Activated CD4-positive, alpha-beta T cell treated with anti-CD3 and anti-CD28 coated beads, Interleukin-2, Interleukin-6, amounts not matched to agents 100 ng/mL and 50 ng/mL, durations not matched to agents 16 hours and 8 hours (primary cell): Measurements from ENCODE around the gene MLYCD.
"Not testable (repeated sequence)": the region's sequence is repeated elsewhere in the genome, so short reads cannot be mapped to it uniquely, and the experiment has no call there.

ENCODE experiments used
- DNase-seq: peaks from one replicate; pipeline ENCODE4 v3.0.0-alpha.2; 2020

MLYCD gene

GRCh38 chr16:83926726-83927397 is 27.9 kb downstream of the MLYCD start:
- peak; percentile 73 for DNase-seq

DNA sequence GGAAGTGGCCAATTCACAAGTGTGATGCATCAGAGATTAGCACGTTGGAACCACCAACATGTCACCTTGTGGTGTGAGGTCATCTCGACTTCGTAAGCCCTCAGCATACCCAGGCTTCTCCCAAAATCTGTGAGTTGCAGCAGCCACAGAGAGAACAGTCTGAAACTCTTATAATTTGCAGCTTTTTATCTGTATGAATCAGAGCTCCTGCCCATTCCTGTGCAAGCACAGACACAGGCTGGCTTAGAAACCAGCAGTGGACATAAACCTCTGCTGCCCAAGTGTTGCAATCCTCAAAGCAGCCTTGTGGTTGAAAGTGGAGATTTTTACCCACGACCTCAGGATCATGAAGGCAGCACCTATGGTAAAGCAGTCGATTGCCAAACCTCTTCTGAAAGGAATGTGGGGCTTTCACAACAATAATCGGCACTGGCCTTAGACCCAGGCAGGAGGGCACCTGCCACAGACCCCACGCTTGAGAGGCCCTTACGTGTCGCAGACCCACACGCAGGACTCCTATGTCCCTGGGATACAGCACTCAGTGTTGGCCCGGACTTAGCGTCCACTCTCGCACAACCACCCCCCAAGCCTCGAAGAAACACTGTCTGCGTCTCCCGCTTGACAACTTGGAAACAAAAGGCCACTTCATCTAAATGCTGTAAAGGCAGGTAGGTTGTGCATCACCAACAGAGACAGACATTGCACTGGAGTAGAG is 29.6 kb downstream of the MLYCD start:
- no peak for DNase-seq

- DNase-seq: no peak
Measured at GRCh38 chr16:83929811-83930555, 31.1 kb downstream of the MLYCD start.

DNA sequence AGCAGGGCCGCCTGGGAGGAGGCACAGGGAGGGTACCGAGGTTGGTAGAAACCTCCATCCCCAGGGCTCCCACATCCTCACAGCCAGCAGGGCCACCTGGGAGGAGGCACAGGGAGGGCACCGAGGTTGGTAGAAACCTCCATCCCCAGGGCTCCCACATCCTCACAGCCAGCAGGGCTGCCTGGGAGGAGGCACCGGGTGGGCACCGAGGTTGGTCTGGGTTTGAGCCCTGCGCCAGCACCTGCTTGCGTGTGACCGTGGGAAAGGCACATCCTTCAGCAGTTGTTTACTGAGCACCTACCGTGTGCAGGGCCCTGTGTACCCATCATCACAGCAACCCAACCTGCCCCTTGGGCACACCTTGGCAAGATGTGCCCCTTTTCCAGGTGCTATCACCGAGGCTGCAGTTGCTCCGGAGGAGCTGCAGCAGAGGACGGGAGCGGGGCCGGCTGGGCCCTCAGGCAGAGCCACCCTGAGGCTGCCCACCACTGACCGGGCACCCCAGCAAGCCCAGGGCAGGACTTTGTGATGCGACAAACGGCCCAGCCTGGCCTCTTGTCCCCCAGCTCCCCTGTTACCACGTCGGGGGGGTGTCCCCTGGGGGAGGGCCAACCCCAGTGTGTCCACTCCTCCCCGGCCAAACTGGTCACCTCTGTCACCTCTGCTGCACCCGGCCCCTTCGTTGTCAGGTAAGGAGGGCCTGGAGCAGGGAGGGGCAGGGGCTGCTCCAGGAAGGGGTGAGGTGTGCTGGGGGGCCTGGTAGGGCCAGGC is 32.0 kb downstream of the MLYCD start:
- DNase-seq: no peak

DNA sequence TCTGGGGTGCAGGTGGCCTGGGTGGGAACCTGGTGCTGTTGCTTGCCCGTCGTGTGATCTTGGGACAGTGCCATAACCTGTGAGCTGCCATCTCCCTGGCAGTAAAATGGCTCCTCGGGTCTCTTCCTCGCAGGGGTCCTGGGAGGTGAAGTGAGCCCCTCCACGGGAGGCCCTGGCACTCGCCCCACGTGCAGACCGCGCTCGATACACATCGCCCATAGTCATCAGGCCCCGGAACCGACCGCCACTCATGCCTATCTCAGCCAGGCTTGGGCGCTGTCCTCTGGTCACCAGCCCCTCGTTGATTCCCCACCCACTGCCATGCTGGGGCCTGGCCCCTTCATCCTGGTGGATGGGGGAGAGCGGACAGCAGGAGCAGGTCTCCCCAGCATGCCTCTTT is 32.6 kb downstream of the MLYCD start:
- no peak for DNase-seq

DNA sequence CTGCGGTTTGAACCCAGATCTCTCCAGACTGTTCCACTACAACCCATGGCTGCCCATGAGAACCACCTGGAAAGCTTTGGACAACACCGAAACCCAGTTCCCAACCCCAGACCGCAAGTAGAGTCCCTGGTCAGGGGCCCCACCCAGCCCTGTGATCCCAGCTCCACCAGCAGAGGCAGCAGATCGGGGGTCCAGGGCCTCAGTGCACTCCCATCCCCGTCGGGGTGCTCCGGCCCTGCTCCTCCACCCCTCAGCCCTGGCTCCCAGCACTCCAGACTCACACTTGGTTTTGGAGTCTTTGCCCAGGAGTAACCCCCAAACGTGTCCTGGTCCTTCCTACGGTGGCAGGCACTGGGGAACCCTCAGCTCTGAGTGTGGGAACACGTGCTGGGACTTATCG is 33.4 kb downstream of the MLYCD start:
- no peak for DNase-seq

DNA sequence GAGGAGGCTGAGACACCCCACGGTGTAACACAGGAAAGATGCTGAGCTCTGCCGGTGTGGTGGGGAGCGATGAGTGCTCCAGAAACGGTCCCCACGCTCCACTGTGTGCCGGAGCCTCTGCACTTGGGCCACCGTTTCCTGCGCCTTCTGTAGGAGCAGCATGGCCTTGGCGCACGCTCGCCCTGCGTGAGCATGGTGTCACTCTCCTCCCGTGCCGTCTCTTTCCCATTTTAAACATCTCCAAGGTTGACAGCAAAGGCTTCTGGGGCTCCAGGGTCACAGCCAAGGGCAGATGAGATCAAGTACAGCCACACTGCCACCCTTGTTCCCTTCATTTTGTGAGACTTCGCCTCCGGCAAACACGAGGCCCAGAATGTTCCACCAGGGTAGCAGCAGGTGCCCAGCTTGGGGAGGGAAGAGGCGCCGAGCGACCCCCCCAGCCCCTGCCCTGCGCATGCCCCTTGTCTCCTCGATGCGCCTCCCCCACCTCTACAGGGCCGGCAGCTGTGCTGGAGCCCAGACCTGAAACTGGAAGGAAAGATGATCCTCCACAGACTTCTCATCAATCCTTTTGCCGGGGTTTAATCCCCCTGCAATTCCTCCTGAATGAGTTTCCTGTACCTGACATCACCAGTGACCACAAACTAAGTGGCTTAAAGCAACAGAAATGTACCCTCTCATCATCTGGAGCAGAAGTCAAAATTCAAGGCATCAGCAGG is 34.2 kb downstream of the MLYCD start:
- DNase-seq: no peak

GRCh38 chr16:83933885-83934683 is 35.2 kb downstream of the MLYCD start:
- no peak for DNase-seq

- no peak for DNase-seq
Measured at GRCh38 chr16:83934684-83934977, 35.7 kb downstream of the MLYCD start.

DNA sequence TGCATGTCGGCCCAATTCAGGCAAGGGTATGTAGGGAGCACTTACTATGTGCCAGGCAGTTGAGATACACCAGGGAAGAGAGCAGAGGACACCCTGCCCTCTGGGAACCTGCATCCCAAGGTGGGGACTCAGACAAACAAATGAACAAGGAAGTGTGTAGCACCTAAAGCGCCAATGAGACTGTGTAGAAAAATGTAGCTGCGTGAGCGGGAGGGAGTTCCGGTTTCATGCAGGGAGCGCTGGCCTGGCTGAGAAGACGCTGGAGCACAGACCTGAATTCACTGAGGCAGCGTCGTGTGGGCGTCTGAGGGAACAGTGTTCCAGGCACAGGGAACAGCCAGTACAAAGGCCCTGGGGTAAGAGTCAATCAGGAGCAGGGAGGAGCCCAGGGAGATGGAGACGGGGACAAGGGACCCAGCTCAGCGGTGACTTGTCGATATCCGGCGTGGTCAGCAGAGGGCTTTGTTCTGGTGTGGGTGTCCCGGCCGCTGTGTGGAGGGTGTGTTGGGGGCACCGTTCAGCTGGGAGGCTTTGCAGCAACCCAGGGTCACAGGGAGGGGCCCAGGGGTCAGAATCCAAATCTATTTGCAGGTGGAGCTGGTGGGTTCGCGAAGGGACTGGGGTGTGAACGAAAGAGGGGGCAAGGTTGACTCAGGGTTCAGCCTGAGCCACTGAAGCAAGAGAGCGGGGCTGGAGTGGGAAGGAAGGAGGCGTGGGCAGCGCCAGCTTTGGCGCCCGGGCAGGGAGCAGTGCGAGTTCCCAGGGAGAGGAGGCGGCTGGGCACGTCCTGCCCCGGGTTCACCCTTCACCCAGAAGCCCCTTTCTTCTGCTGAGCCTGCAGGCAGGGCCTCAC is 36.3 kb downstream of the MLYCD start:
- no peak for DNase-seq

- no peak for DNase-seq
Measured at GRCh38 chr16:83935858-83936255, 36.9 kb downstream of the MLYCD start.

DNA sequence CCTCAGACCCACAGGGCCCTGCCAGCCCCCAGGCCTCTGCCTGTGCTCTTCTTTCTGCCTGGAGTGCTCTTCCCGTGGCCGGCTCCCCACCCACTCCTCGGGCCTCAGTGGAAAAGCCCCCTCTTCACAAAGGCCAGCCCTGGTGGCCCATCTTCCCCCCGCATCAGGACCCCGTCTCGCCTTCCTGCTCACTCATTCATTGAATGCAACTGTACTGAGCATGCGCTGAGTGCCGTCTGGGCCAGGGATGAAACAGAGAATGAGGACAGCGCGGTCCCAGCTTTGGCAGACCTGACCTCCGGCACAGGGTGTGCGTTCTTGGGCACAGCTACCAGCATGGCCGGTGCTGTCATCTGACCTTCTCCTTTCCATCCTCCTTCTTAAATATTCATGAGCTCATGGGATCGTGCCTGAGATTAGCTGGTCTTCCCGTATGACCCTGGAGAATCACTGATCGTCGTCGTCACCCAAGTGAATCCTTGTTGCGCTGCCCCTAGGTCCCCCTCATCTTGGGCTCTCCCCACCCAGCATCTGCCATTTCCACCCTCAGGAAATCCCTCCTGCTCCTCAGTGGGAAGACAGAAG is 37.8 kb downstream of the MLYCD start:
- no peak for DNase-seq

DNA sequence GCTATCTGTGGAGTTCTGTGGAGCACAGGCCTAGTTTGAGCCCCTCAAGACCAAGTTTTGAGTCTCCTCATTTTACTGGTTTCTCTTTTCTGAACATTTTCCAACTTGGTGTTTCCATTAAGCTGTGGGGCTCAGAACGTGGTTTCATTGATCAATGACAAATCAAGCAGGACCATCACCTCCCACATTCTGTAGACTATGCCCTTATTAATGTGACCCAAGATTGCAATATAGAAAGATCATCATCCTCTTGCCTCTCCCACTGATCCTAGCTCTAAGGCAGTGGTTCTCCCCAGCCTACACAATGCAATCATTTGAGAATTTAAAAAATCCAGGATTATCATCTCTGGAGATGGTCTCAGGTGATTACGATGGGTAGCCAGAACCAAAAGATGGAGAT is 38.4 kb downstream of the MLYCD start:
- no peak for DNase-seq

DNA sequence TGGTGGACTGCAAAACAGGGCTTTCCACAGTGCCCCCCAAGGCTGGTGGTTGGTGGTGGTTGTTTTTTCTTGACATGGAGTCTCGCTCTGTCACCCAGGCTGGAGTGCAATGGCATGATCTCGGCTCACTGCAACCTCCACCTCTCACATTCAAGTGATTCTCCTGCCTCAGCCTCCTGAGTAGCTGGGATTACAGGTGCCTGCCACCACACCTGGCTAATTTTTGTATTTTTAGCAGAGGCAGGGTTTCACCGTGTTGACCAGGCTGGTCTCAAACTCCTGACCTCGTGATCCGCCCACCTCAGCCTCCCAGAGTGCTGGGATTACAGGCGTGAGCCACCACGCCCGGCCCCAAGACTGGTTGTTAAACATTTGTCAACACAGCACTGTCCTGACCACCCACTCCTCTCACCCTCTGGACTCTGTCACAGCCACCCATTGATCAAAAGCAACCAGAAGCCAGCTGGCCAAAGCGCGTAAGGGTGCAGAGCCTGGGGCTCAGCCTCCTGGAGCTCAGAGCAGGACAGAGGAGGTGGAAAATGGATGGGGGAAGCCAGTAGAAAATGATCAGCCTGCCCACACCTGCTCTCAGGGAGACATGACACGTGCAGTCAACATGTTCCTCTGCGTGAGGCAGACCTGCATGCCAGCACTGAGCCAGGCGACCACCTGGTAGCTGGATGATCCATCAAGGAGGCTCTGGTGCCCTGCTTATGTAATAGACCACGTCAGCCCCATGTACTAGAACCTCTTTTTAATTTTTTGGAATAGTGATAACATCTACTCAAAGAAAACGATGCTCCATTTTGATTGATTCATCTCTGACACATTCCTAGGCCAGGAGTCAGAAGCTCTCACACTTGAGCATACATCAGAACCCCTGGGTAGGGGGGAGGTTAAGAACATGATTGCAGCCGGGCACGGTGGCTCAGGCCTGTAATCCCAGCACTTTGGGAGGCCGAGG is 39.3 kb downstream of the MLYCD start:
- DNase-seq: no peak

- DNase-seq: no peak
Measured at GRCh38 chr16:83939266-83939855, 40.4 kb downstream of the MLYCD start.

- DNase-seq: no peak
Measured at GRCh38 chr16:83940119-83940518, 41.2 kb downstream of the MLYCD start.

DNA sequence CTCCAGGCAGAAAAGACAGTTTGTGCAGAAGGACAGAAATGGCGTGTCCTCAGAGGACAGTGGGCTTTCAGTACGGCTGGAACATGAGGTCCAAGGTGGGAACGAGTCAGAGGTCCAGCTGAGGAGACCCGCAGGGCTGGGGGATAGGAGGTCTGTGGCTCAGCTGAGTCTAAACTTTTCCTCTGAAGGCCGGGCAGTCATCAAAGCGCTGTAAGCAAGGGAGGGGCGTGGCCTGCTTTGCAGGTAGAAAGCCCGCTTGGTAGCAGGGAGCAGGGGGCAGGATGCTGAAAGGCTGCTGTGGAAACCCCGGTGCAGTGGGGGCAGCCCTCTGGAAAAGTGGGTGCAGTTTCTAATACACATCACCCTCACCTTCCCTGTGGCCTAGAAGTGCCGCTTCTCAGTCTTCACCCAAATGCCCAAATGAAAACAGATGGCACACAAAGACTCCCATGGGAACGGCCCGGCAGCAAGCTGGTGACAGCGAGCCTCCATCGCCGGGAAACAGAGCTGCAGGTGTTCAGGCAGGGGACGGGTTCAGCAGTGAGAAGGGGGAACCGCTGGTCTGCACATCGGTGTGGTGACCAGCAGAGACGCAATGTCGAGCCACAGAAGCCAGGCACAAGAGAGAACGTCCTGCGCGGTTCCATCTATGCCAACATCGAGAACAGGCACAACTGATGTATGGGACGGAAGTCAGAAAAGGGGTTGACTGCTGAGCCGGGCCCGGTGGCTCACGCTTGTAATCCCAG is 41.9 kb downstream of the MLYCD start:
- no peak for DNase-seq

DNA sequence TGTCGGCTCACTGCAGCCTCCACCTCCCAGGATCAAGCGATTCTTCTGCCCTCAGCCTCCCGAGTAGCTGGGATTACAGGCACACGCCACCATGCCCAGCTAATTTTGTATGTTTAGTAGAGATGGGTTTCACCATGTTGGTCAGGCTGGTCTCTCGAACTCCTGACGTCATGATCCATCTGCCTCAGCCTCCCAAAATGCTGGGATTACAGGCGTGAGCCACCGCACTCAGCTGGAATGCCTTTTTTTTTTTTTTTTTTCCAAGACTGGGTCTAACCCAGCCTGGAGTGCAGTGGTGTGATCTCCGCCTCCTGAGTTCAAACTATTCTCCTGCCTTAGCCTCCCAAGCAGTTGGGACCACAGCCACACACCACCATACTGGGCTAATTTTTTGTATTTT is 42.6 kb downstream of the MLYCD start:
- not testable (repeated sequence) for DNase-seq
